Tibial artery (tissue), 4 donors: ENCODE measurements around the gene TBC1D32.
"Not testable (repeated sequence)": the region's sequence is repeated elsewhere in the genome, so short reads cannot be mapped to it uniquely, and the experiment has no call there.

Source experiments
- DNase-seq, 2 donors: peaks; one replicate each; pipeline ENCODE4 v3.0.0-alpha.2; 2019
- H3K27ac ChIP-seq, 2 donors: fragments of 200-600 bp; sonication (generic) in 1 of 2; 1 replicate in 1 of 2; 2 replicates in 1 of 2; pipeline ENCODE4 v1.5.1; 2018 to 2019; ENCODE audit warnings: mild to moderate bottlenecking in 1 of 2
- H3K27me3 ChIP-seq, 2 donors: fragments of 200-600 bp; sonication (generic) in 1 of 2; one replicate each; pipeline versions ENCODE4 v1.5.1 to v1.6.0; 2016 to 2019
- H3K36me3 ChIP-seq, 3 donors: fragments of 200-600 bp; sonication (generic) in 2 of 3; one replicate each; pipeline ENCODE4 v1.5.1; 2016 to 2019; ENCODE audit warnings: mild to moderate bottlenecking in 2 of 3
- H3K4me1 ChIP-seq, 4 donors: fragments of 200-600 bp; sonication (generic) in 2 of 4; 1 replicate in 3 of 4; 2 replicates in 1 of 4; pipeline ENCODE4 v1.5.1; 2016 to 2019
- H3K4me3 ChIP-seq, 2 donors: fragments of 200-600 bp; sonication (generic) in 1 of 2; 1 replicate in 1 of 2; 2 replicates in 1 of 2; pipeline ENCODE4 v1.5.1; 2018 to 2019; ENCODE audit warnings: mild to moderate bottlenecking in 2 of 2
- H3K9me3 ChIP-seq, 3 donors: fragments of 200-600 bp; sonication (generic) in 1 of 3; one replicate each; pipeline ENCODE4 v1.5.1; 2016 to 2019
- intact Hi-C: fragments of 100-400 bp; cut with DNase I; formaldehyde crosslinking; loops from one replicate; pipeline ENCODE4 v1.15.0; 2023; ENCODE audit warnings: low total_unique reads
- TF ChIP-seq, protein P1 (sequence below), 2 experiments: fragments of 200-600 bp in 1 of 2; fragments of 450-650 bp in 1 of 2; IDR thresholded peaks; one replicate each; pipeline ENCODE4 v1.5.1; 2017 to 2019; ENCODE audit warnings: antibody characterized with exemption in 2 of 2, mild to moderate bottlenecking in 1 of 2, moderate library complexity in 1 of 2

Gene TBC1D32

DNA sequence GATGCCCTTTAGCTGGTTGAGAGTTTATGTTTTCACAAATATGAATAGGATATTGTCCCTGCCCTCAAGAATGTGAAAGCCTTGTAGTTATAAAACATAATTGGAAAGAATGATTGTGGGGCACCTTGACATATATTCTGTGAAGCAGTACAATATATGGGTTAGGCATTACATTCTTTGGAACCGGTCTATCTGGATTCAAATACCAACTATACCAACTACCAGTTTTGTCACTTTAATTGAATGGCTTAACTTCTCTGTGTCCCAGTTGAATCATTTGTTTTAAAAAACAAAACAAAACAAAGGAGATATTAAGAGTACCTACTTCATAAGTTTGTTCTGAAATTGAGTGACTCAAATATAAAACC lies 146.5 kb downstream of the TBC1D32 start:
- Histone ChIP-seq H3K27me3 (no peaks in the 10 kb centered on the region), H3K4me3 (no peak overlapping the region), H3K4me1 (no peaks in the 10 kb centered on the region), H3K27ac (no peak overlapping the region), H3K9me3 (no peaks in the 10 kb centered on the region), H3K36me3 (no peaks in the 10 kb centered on the region)
- DNase-seq = no peak
- intact Hi-C loops = no loop called here
- TF ChIP-seq, protein P1, sequence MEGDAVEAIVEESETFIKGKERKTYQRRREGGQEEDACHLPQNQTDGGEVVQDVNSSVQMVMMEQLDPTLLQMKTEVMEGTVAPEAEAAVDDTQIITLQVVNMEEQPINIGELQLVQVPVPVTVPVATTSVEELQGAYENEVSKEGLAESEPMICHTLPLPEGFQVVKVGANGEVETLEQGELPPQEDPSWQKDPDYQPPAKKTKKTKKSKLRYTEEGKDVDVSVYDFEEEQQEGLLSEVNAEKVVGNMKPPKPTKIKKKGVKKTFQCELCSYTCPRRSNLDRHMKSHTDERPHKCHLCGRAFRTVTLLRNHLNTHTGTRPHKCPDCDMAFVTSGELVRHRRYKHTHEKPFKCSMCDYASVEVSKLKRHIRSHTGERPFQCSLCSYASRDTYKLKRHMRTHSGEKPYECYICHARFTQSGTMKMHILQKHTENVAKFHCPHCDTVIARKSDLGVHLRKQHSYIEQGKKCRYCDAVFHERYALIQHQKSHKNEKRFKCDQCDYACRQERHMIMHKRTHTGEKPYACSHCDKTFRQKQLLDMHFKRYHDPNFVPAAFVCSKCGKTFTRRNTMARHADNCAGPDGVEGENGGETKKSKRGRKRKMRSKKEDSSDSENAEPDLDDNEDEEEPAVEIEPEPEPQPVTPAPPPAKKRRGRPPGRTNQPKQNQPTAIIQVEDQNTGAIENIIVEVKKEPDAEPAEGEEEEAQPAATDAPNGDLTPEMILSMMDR (IDR thresholded peaks at IDR 0.05) = no peak

GRCh38 chr6:121187200-121187832 lies 147.0 kb downstream of the TBC1D32 start:
- no peak overlapping the region for H3K4me3 ChIP-seq
- no peak for DNase-seq
- H3K4me1 ChIP-seq = no peaks in the 10 kb centered on the region
- intact Hi-C loops = no loop called here
- no peaks in the 10 kb centered on the region for H3K27me3 ChIP-seq
- H3K36me3 ChIP-seq = no peaks in the 10 kb centered on the region
- TF ChIP-seq, protein P1 (IDR thresholded peaks at IDR 0.05) = no peak
- H3K9me3 ChIP-seq = no peaks in the 10 kb centered on the region
- no peak overlapping the region for H3K27ac ChIP-seq

GRCh38 chr6:121183742-121184141 lies 150.5 kb downstream of the TBC1D32 start:
- Histone ChIP-seq H3K4me3 (no peak overlapping the region), H3K4me1 (no peaks in the 10 kb centered on the region), H3K27ac (no peak overlapping the region), H3K36me3 (peaks cover 0 to 9% (median 7%) of the 10 kb centered on the region in 3 donors), H3K27me3 (no peaks in the 10 kb centered on the region), H3K9me3 (no peaks in the 10 kb centered on the region)
- intact Hi-C loops = no loop called here
- DNase-seq = no peak
- TF ChIP-seq, protein P1 (IDR thresholded peaks at IDR 0.05) = no peak

DNA sequence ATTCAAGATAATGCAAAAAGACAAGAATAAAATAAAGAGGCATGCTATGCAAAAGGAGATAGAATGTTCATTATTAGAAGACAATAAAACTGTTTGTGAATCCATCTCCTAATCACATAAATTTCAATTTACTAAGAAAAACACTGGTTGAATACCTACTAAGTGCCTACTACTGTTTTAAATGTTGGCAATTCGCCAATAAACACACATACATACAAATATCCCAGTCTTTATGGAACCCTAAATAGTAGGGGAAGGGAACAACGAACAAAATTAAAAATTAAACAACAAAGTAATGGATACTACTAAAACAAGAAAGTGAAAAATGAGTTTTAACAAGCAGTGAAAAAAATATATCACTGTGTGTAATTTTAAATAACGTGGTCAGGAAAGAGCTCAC lies 158.5 kb downstream of the TBC1D32 start:
- Histone ChIP-seq H3K4me1 (no peaks in the 10 kb centered on the region), H3K27ac (no peak overlapping the region), H3K36me3 (peaks cover 0 to 12% (median 9%) of the 10 kb centered on the region in 3 donors), H3K4me3 (no peak overlapping the region), H3K27me3 (no peaks in the 10 kb centered on the region), H3K9me3 (no peaks in the 10 kb centered on the region)
- TF ChIP-seq, protein P1 (IDR thresholded peaks at IDR 0.05) = no peak
- intact Hi-C loops = no loop called here
- no peak for DNase-seq

DNA sequence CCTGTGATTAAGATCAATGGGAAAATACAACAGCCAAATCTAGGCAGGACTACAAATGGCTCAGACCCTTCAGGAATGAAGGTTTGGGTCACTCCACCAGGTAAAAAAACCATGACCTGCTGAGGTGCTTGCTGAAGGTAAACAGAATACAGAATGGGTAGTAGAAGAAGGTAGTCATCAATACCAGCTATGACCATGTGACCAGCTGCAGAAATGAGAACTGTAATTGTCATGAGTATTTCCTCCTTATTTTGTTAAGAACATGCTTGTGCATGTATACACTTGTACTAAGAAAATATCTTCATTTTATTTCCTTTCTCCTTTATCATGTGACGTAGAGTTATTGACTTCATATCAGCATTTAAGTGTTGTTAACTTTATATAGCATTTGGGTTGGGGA lies 161.8 kb downstream of the TBC1D32 start:
- intact Hi-C loops, H3K4me1 ChIP-seq, H3K4me3 ChIP-seq, H3K27ac ChIP-seq, H3K36me3 ChIP-seq, DNase-seq, H3K27me3 ChIP-seq, H3K9me3 ChIP-seq: not testable (repeated sequence)

DNA sequence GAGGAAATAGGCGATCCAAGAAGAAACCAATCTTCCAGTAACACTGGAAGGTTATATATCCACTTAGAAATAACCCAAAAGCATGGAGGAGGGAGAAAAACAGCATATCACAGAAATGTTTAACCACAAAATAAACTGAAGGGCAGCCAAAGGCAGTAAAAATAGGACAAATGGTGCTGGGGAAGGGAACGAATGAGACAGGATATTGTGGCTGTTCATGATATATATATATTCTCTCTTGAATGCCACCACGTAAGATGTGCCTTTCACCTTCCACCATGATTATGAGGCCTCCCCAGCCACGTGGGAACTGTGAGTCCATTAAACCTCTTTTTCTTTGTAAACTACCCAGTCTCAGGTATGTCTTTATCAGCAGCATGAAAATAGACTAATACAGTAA lies 162.4 kb downstream of the TBC1D32 start:
- no peak for DNase-seq
- H3K36me3 ChIP-seq = peaks cover 0 to 4% (median 0%) of the 10 kb centered on the region in 3 donors
- H3K4me3 ChIP-seq = no peak overlapping the region
- H3K9me3 ChIP-seq = no peaks in the 10 kb centered on the region
- H3K4me1 ChIP-seq = no peaks in the 10 kb centered on the region
- intact Hi-C loops = no loop called here
- no peak overlapping the region for H3K27ac ChIP-seq
- TF ChIP-seq, protein P1 (IDR thresholded peaks at IDR 0.05) = no peak
- no peaks in the 10 kb centered on the region for H3K27me3 ChIP-seq
